ENCODE data around the gene SYK.

Gene SYK

GRCh38 chr9:90906316-90907055, 104.9 kb downstream of the SYK start:
- no peak for DNase-seq (ENCODE audit: low read depth)

GRCh38 chr9:90907056-90907445, 105.4 kb downstream of the SYK start:
- DNase-seq (ENCODE audit: low read depth), result no peak

GRCh38 chr9:90907790-90908189, 106.2 kb downstream of the SYK start:
- no peak for DNase-seq (ENCODE audit: low read depth)

- DNase-seq (ENCODE audit: low read depth), result no peak
Measured at GRCh38 chr9:90909225-90909624, 107.6 kb downstream of the SYK start.

- no peak for DNase-seq (ENCODE audit: low read depth)
Measured at GRCh38 chr9:90909747-90910283, 108.2 kb downstream of the SYK start.

- no peak for DNase-seq (ENCODE audit: low read depth)
Measured at GRCh38 chr9:90914196-90914595, 112.6 kb downstream of the SYK start.

- DNase-seq (ENCODE audit: low read depth), result peak; percentile 63
Measured at GRCh38 chr9:90914868-90915483, 113.4 kb downstream of the SYK start.

DNA sequence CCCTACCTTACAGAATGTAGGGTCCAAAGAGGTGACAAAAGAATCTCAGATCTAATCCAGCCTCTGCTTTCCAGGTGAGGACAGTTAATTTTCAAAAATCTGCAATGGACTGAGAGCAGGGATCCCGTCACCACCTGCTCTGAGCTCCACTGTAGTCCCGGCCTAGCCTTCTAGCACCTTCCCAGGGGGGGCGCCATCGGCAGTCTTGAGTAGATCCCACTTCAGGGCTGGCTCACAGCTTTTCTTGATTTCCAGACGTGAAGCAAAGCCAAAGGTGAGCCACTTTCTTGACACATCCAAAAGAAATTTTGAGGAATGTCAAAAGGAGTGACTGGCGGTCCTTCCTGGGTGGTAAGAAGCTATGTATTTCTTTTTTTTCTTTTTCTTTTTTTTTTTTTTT, 114.1 kb downstream of the SYK start:
- no peak for DNase-seq (ENCODE audit: low read depth)

GRCh38 chr9:90916147-90916734, 114.6 kb downstream of the SYK start:
- DNase-seq (ENCODE audit: low read depth), result no peak

DNA sequence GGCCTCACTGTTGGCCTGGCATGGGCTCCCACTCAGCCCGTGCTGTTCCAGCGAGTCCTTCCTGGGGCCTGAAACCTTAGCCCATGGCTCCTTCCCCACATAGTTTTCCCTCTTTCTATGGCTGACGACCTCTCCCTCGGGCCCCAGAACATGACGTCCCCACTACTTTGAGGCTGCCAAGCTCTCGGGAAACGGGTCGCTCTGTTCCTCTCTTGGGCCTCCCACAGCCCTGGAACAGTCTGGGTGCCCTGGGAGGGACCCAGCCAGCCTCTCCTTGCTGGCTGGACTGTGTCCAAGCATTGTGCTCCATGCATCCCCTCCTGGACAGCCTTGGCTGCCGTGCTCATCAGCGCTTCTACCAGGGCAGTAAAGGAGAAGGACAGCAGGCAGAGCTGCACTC, 118.3 kb downstream of the SYK start:
- DNase-seq (ENCODE audit: low read depth), result no peak

GRCh38 chr9:90921104-90921503, 119.5 kb downstream of the SYK start:
- DNase-seq (ENCODE audit: low read depth), result no peak

GRCh38 chr9:90921969-90922368, 120.3 kb downstream of the SYK start:
- no peak for DNase-seq (ENCODE audit: low read depth)

- no peak for DNase-seq (ENCODE audit: low read depth)
Measured at GRCh38 chr9:90925581-90926257, 124.1 kb downstream of the SYK start.

- no peak for DNase-seq (ENCODE audit: low read depth)
Measured at GRCh38 chr9:90926936-90927335, 125.3 kb downstream of the SYK start.

GRCh38 chr9:90927496-90927895, 125.9 kb downstream of the SYK start:
- no peak for DNase-seq (ENCODE audit: low read depth)

GRCh38 chr9:90929626-90930025, 128.0 kb downstream of the SYK start:
- DNase-seq (ENCODE audit: low read depth), result no peak

DNA sequence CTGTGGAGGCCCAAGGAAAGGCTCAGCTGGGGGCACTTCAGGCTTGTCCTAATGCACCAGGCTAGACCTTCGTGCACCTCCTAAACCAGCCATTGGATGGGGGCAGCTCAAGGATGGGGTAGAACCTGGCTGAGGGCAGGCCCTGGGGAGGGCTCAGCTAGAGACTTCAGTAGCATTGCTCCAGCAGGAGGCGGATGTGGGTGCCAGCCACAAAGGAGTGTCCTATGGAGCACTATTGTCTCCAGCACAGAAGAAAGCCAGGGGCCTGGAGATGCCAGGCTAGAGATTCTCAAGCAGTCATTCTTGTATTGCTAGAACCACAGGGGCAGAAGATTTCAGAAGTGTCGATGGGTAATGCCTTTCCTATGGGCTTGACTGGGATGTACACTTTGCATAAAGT, 131.8 kb downstream of the SYK start:
- DNase-seq (ENCODE audit: low read depth), result no peak

- DNase-seq (ENCODE audit: low read depth), result no peak
Measured at GRCh38 chr9:90939351-90939750, 137.7 kb downstream of the SYK start.

GRCh38 chr9:90940280-90940679, 138.7 kb downstream of the SYK start:
- no peak for DNase-seq (ENCODE audit: low read depth)

- no peak for DNase-seq (ENCODE audit: low read depth)
Measured at GRCh38 chr9:90941661-90942060, 140.0 kb downstream of the SYK start.

DNA sequence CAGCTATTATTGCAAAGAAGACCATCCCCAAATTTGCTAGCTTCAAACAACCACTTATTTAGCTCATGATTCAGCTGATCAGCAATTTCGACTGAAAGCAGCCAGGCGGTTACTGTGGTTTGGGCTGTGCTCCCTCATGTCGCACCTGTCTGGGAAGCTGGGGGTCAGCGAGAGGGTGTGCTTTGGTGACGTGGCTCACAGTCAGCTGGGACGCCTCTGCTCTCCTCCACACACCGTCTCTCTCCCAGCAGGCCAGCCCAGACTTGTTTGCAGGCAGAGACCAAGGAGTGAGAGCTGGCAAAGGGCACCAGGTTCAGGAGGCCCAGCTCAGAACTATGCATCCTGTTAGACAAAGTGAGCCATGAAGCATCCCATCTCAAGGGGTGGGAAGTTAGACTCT, 140.9 kb downstream of the SYK start:
- no peak for DNase-seq (ENCODE audit: low read depth)

GRCh38 chr9:90943341-90943740, 141.7 kb downstream of the SYK start:
- DNase-seq (ENCODE audit: low read depth), result no peak

DNA sequence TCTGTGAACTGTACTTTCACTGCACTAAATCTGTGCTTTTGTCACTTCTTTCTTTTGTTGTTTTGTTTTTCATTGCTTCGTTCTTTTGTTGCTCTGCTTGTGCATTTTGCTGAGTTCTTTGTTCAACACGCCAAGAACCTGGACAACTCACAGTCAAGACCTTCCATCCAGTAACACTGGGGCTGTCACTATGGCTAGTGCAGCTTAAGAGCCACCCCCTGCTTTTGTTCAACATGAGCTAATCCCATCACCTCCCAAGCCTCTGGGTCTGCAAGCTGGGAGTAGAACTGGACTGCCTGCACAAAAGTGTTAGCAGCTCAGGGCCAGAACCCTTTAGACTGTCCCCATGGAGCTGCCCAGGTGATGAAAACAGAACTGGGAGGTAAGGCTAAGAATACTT, 143.7 kb downstream of the SYK start:
- DNase-seq (ENCODE audit: low read depth), result no peak
